A673 (cell line): ENCODE measurements around the gene SLC25A26. TPM values are rescaled to one million over a fixed set of nuclear protein-coding genes. Genes with fewer than 3 reads are reported as not detected.

Experiments
- BruUV-seq: library from RNA; stranded (reverse); fragments of 400-500 nt; replicated peaks from 2 replicates; lab custom pipeline; 2021; lab: Mats Ljungman, UMichigan
- CTCF ChIA-PET: fragments of 300-600 bp; sonication (Branson Sonifier 250); formaldehyde crosslinking; loops from one replicate; lab custom pipeline; 2022; ENCODE audit warnings: antibody characterized with exemption; lab: Charles Lee
- POLR2A ChIA-PET: fragments of 300-600 bp; sonication (Branson Sonifier 250); formaldehyde crosslinking; loops from one replicate; lab custom pipeline; 2022; ENCODE audit warnings: antibody characterized with exemption; ENCODE audit not compliant: low non-redundant PET; lab: Charles Lee
- DNase-seq: peaks from one replicate; pipeline ENCODE4 v3.0.0-alpha.2; 2015; ENCODE audit warnings: low spot score
- H3K27ac ChIP-seq: fragments of 200-600 bp; sonication (generic); 2 replicates; pipeline ENCODE4 v1.5.1; 2016; ENCODE audit warnings: mixed run types, low read depth, mild to moderate bottlenecking, mixed read lengths, antibody characterized with exemption, low read length; ENCODE audit not compliant: poor library complexity, severe bottlenecking
- H3K27me3 ChIP-seq: fragments of 200-600 bp; sonication (generic); replicated peaks from 2 replicates; pipeline ENCODE4 v1.6.1; 2017; ENCODE audit warnings: mixed run types, low read depth, mild to moderate bottlenecking, mixed read lengths, antibody characterized with exemption, low read length; ENCODE audit not compliant: insufficient read depth, poor library complexity
- H3K36me3 ChIP-seq: fragments of 200-600 bp; sonication (generic); 2 replicates; pipeline ENCODE4 v1.6.1; 2016; ENCODE audit warnings: mixed run types, mild to moderate bottlenecking, mixed read lengths, antibody characterized with exemption, low read length; ENCODE audit not compliant: insufficient read depth, poor library complexity, severe bottlenecking
- H3K4me1 ChIP-seq: fragments of 200-600 bp; sonication (generic); 2 replicates; pipeline ENCODE4 v1.6.1; 2017; ENCODE audit warnings: mixed run types, mild to moderate bottlenecking, mixed read lengths, antibody characterized with exemption, low read length; ENCODE audit not compliant: insufficient read depth, poor library complexity, severe bottlenecking
- H3K4me3 ChIP-seq: fragments of 200-600 bp; sonication (generic); 2 replicates; pipeline ENCODE4 v1.5.1; 2016; ENCODE audit warnings: low read depth, mixed run types, mild to moderate bottlenecking, mixed read lengths, low read length; ENCODE audit not compliant: poor library complexity, severe bottlenecking
- H3K9me3 ChIP-seq: fragments of 200-600 bp; sonication (generic); 2 replicates; pipeline ENCODE4 v1.6.1; 2016; ENCODE audit warnings: mixed run types, low read depth, mild to moderate bottlenecking, mixed read lengths, antibody characterized with exemption, low read length; ENCODE audit not compliant: poor library complexity, severe bottlenecking
- CTCF ChIP-seq: fragments of 300-800, 200-600 bp; sonication (generic); conservative IDR thresholded peaks from 2 replicates; pipeline ENCODE4 v1.5.1; 2017; ENCODE audit warnings: low read depth, mild to moderate bottlenecking, antibody characterized with exemption, low read length, moderate library complexity, mixed read lengths
- EZH2 ChIP-seq: fragments of 200-600 bp; sonication (generic); IDR thresholded peaks from 2 replicates; pipeline ENCODE4 v1.6.1; 2017; ENCODE audit warnings: borderline replicate concordance, low read depth, mild to moderate bottlenecking, mixed read lengths, antibody characterized with exemption, low read length; ENCODE audit not compliant: poor library complexity, severe bottlenecking
- intact Hi-C: fragments of 100-400 bp; cut with micrococcal nuclease; formaldehyde crosslinking; loops from one replicate; pipeline ENCODE4 v1.10.0; 2022; ENCODE audit not compliant: unreplicated experiment
- total RNA-seq: library from RNA; stranded (reverse); gene quantifications from 2 replicates; pipeline ENCODE4 v1.2.3, GENCODE V29; 2021

SLC25A26 gene
- total RNA-seq, 1 experiment from 2014 or later, result 8.9 TPM

DNA sequence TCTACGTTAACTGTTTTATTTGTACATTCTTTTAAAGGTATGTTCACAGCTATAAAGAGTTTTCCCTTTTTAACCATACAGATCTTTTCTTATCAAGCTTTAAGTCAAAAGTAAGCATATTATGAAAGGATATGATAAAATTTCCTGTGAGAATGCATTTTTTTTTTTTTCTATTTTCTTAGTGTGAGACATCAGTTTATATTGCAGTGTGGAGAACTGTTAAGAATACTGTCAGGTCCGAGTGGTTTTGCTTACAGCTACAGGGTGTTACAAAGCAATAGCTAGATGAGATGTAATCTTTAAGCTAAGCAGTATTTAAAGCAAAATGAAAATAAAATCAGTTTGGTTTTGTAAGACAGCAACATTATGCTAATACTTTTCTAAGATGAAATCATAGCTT is 133.2 kb downstream of the SLC25A26 start:
- TF ChIP-seq EZH2 (no peak), CTCF (no peak)
- POLR2A ChIA-PET, result no interaction called here
- no peaks in the 10 kb centered on the region for H3K36me3 ChIP-seq
- intact Hi-C loops, result no loop called here
- no TSS peak for BruUV-seq
- CTCF ChIA-PET, result no interaction called here
- no peak overlapping the region for H3K27ac ChIP-seq
- H3K27me3 ChIP-seq, result no peaks in the 10 kb centered on the region
- H3K9me3 ChIP-seq, result no peaks in the 10 kb centered on the region
- DNase-seq, result no peak
- no peak overlapping the region for H3K4me3 ChIP-seq
- no peaks in the 10 kb centered on the region for H3K4me1 ChIP-seq

DNA sequence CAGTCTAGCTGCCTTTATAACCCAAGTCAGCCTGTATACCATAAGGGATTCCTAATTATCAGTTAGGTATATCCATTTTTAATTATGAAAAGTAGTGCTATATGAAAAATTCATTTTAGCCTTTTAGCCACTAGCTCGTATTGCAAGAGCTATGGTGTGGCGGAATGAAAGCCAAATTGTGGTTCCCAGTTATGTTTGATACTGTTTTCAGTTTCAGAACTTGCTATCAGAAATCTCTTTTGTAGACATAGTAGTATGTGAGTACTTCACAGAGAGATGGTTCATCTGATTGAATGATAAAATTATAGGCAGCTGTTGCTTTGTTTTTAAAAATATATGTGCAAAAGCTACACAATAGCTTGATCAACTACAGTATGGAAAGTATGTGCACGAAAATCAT is 134.6 kb downstream of the SLC25A26 start:
- TF ChIP-seq CTCF (no peak), EZH2 (no peak)
- Histone ChIP-seq H3K27me3 (no peaks in the 10 kb centered on the region), H3K4me1 (no peaks in the 10 kb centered on the region), H3K36me3 (no peaks in the 10 kb centered on the region), H3K4me3 (no peak overlapping the region), H3K27ac (no peak overlapping the region), H3K9me3 (no peaks in the 10 kb centered on the region)
- no peak for DNase-seq
- CTCF ChIA-PET, result no interaction called here
- BruUV-seq, result no TSS peak
- POLR2A ChIA-PET, result no interaction called here
- intact Hi-C loops, result no loop called here

- no TSS peak for BruUV-seq
- no peaks in the 10 kb centered on the region for H3K36me3 ChIP-seq
- POLR2A ChIA-PET, result no interaction called here
- no peak for DNase-seq
- no peaks in the 10 kb centered on the region for H3K9me3 ChIP-seq
- CTCF ChIA-PET, result no interaction called here
- no peak overlapping the region for H3K27ac ChIP-seq
- no peaks in the 10 kb centered on the region for H3K27me3 ChIP-seq
- no peak for TF ChIP-seq CTCF
- TF ChIP-seq EZH2, result no peak
- H3K4me1 ChIP-seq, result no peaks in the 10 kb centered on the region
- intact Hi-C loops, result no loop called here
- H3K4me3 ChIP-seq, result no peak overlapping the region
Observed at GRCh38 chr3:66355997-66356396, 135.2 kb downstream of the SLC25A26 start.
